Measurements from ENCODE around the gene SEMA3E.
"Not testable (repeated sequence)": the region's sequence is repeated elsewhere in the genome, so short reads cannot be mapped to it uniquely, and the experiment has no call there.

The SEMA3E gene

GRCh38 chr7:83442911-83443310 lies 206.0 kb downstream of the SEMA3E start:
- DNase-seq = no peak
- peaks cover 0 to 1% (median 0%) of the 10 kb centered on the region in 5 experiments for H3K27me3 ChIP-seq (replicated peaks in 2 of 5; ENCODE audit: control insufficient read depth in 4 of 5, insufficient read depth in 5 of 5, low read length in 4 of 5)
- ChIA-PET CTCF (no interaction called here), POLR2A (no interaction called here)
- H3K27ac ChIP-seq (ENCODE audit: insufficient read depth in 1 of 2, low read depth in 1 of 2, low read length in 2 of 2, poor library complexity in 1 of 2, severe bottlenecking in 2 of 2) = no peak overlapping the region
- WGBS (ENCODE audit: insufficient coverage) = 100% methylated on average over 2 of the region's 3 CpGs
- no peaks in the 10 kb centered on the region for H3K9me3 ChIP-seq (ENCODE audit: control extremely low read depth in 1 of 5, control insufficient read depth in 4 of 5, insufficient read depth in 2 of 5, low read depth in 1 of 5, low read length in 4 of 5)
- H3K4me1 ChIP-seq (ENCODE audit: control extremely low read depth in 1 of 4, control insufficient read depth in 4 of 4, insufficient read depth in 4 of 4, low read length in 3 of 4) = no peaks in the 10 kb centered on the region
- H3K4me3 ChIP-seq (ENCODE audit: control insufficient read depth in 1 of 7, extremely low read depth in 1 of 7, insufficient read depth in 4 of 7, low read depth in 2 of 7, low read length in 6 of 7) = no peak overlapping the region
- H3K36me3 ChIP-seq (ENCODE audit: control insufficient read depth in 4 of 4, insufficient read depth in 4 of 4, low read length in 3 of 4) = no peaks in the 10 kb centered on the region

DNA sequence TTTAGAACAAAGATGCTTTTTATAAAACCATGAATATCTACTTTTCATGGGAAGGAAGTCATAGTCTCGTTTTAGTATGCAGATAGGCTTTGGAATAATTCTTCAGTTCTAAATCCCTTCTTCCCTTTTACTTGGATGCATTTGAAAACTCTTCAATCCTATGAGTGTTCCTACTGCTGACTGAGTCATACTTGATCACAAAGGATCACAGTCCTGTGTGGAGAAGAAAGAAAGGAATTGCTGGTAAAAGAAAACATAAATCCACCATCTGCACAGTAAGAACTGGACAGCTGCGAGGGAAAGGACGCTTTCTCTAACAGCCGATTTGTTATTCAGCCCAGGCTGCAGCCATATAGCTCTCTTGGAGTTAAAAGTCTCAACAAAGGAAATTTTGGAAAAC lies 209.9 kb downstream of the SEMA3E start:
- peaks cover 0 to 1% (median 0%) of the 10 kb centered on the region in 5 experiments for H3K27me3 ChIP-seq (replicated peaks in 2 of 5; ENCODE audit: control insufficient read depth in 4 of 5, insufficient read depth in 5 of 5, low read length in 4 of 5)
- CTCF ChIA-PET = interaction anchor here (0.6 kb wide), 1 partner anchor 8 kb away, joined by 4 read pairs; no protein-coding TSS in a partner anchor
- POLR2A ChIA-PET = no interaction called here
- H3K4me3 ChIP-seq (ENCODE audit: control insufficient read depth in 1 of 7, extremely low read depth in 1 of 7, insufficient read depth in 4 of 7, low read depth in 2 of 7, low read length in 6 of 7) = no peak overlapping the region
- DNase-seq = no peak
- H3K9me3 ChIP-seq (ENCODE audit: control extremely low read depth in 1 of 5, control insufficient read depth in 4 of 5, insufficient read depth in 2 of 5, low read depth in 1 of 5, low read length in 4 of 5) = no peaks in the 10 kb centered on the region
- no peaks in the 10 kb centered on the region for H3K36me3 ChIP-seq (ENCODE audit: control insufficient read depth in 4 of 4, insufficient read depth in 4 of 4, low read length in 3 of 4)
- WGBS (ENCODE audit: insufficient coverage) = 80% methylated on average over 1 of the region's 4 CpGs
- H3K27ac ChIP-seq (ENCODE audit: insufficient read depth in 1 of 2, low read depth in 1 of 2, low read length in 2 of 2, poor library complexity in 1 of 2, severe bottlenecking in 2 of 2) = no peak overlapping the region
- H3K4me1 ChIP-seq (ENCODE audit: control extremely low read depth in 1 of 4, control insufficient read depth in 4 of 4, insufficient read depth in 4 of 4, low read length in 3 of 4) = no peaks in the 10 kb centered on the region

GRCh38 chr7:83430289-83430688 lies 218.7 kb downstream of the SEMA3E start:
- H3K36me3 ChIP-seq (ENCODE audit: control insufficient read depth in 4 of 4, insufficient read depth in 4 of 4, low read length in 3 of 4); POLR2A ChIA-PET; DNase-seq; H3K27me3 ChIP-seq (replicated peaks in 2 of 5; ENCODE audit: control insufficient read depth in 4 of 5, insufficient read depth in 5 of 5, low read length in 4 of 5); H3K9me3 ChIP-seq (ENCODE audit: control extremely low read depth in 1 of 5, control insufficient read depth in 4 of 5, insufficient read depth in 2 of 5, low read depth in 1 of 5, low read length in 4 of 5); H3K4me3 ChIP-seq (ENCODE audit: control insufficient read depth in 1 of 7, extremely low read depth in 1 of 7, insufficient read depth in 4 of 7, low read depth in 2 of 7, low read length in 6 of 7); H3K4me1 ChIP-seq (ENCODE audit: control extremely low read depth in 1 of 4, control insufficient read depth in 4 of 4, insufficient read depth in 4 of 4, low read length in 3 of 4); H3K27ac ChIP-seq (ENCODE audit: insufficient read depth in 1 of 2, low read depth in 1 of 2, low read length in 2 of 2, poor library complexity in 1 of 2, severe bottlenecking in 2 of 2): not testable (repeated sequence)
- CTCF ChIA-PET = interaction anchor here (0.6 to 1.3 kb wide), 3 partner anchors 10 to 221 kb away, joined by 3 read pairs; no protein-coding TSS in a partner anchor
- 98% methylated on average over 4 of the region's 5 CpGs for WGBS (ENCODE audit: insufficient coverage)

DNA sequence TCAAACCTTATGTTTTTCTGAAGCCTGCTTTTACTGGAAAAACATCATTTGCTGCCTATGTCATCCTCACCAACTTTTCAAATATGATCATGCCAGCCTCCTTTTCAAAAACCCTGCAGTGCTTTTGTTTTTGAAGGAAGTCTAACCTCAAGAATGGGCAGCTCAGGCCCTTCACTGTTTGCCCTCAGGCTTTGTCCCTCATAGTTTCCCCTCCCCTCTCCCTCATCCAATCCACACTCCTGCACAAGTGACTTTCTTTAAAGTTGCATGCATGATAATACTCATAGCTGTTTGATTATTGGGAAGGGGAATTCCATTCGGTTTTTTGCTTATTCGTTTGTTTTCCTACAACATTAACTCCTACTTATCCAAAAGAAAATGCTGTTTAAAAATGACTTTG lies 219.4 kb downstream of the SEMA3E start:
- no peak for DNase-seq
- no peak overlapping the region for H3K27ac ChIP-seq (ENCODE audit: insufficient read depth in 1 of 2, low read depth in 1 of 2, low read length in 2 of 2, poor library complexity in 1 of 2, severe bottlenecking in 2 of 2)
- H3K36me3 ChIP-seq (ENCODE audit: control insufficient read depth in 4 of 4, insufficient read depth in 4 of 4, low read length in 3 of 4) = no peaks in the 10 kb centered on the region
- CTCF ChIA-PET = interaction anchor here (1.0 to 1.3 kb wide), 2 partner anchors 10 to 84 kb away, joined by 3 read pairs; no protein-coding TSS in a partner anchor
- POLR2A ChIA-PET = no interaction called here
- no peaks in the 10 kb centered on the region for H3K4me1 ChIP-seq (ENCODE audit: control extremely low read depth in 1 of 4, control insufficient read depth in 4 of 4, insufficient read depth in 4 of 4, low read length in 3 of 4)
- WGBS (ENCODE audit: insufficient coverage) = no CpG with 5 or more reads among the region's 2 CpGs
- no peak overlapping the region for H3K4me3 ChIP-seq (ENCODE audit: control insufficient read depth in 1 of 7, extremely low read depth in 1 of 7, insufficient read depth in 4 of 7, low read depth in 2 of 7, low read length in 6 of 7)
- peaks cover 0 to 2% (median 0%) of the 10 kb centered on the region in 5 experiments for H3K27me3 ChIP-seq (replicated peaks in 2 of 5; ENCODE audit: control insufficient read depth in 4 of 5, insufficient read depth in 5 of 5, low read length in 4 of 5)
- H3K9me3 ChIP-seq (ENCODE audit: control extremely low read depth in 1 of 5, control insufficient read depth in 4 of 5, insufficient read depth in 2 of 5, low read depth in 1 of 5, low read length in 4 of 5) = no peaks in the 10 kb centered on the region

GRCh38 chr7:83427884-83428283 lies 221.1 kb downstream of the SEMA3E start:
- Histone ChIP-seq H3K27ac (ENCODE audit: insufficient read depth in 1 of 2, low read depth in 1 of 2, low read length in 2 of 2, poor library complexity in 1 of 2, severe bottlenecking in 2 of 2) (no peak overlapping the region), H3K36me3 (ENCODE audit: control insufficient read depth in 4 of 4, insufficient read depth in 4 of 4, low read length in 3 of 4) (no peaks in the 10 kb centered on the region), H3K4me3 (ENCODE audit: control insufficient read depth in 1 of 7, extremely low read depth in 1 of 7, insufficient read depth in 4 of 7, low read depth in 2 of 7, low read length in 6 of 7) (no peak overlapping the region), H3K9me3 (ENCODE audit: control extremely low read depth in 1 of 5, control insufficient read depth in 4 of 5, insufficient read depth in 2 of 5, low read depth in 1 of 5, low read length in 4 of 5) (no peaks in the 10 kb centered on the region), H3K27me3 (replicated peaks in 2 of 5; ENCODE audit: control insufficient read depth in 4 of 5, insufficient read depth in 5 of 5, low read length in 4 of 5) (peaks cover 0 to 2% (median 0%) of the 10 kb centered on the region in 5 experiments), H3K4me1 (ENCODE audit: control extremely low read depth in 1 of 4, control insufficient read depth in 4 of 4, insufficient read depth in 4 of 4, low read length in 3 of 4) (no peaks in the 10 kb centered on the region)
- POLR2A ChIA-PET = no interaction called here
- no CpG with 5 or more reads among the region's 1 CpG for WGBS (ENCODE audit: insufficient coverage)
- no peak for DNase-seq
- CTCF ChIA-PET = interaction anchor here (1.0 kb wide), 1 partner anchor 47 kb away, joined by 3 read pairs; no protein-coding TSS in a partner anchor

- CTCF ChIA-PET = no interaction called here
- Histone ChIP-seq H3K36me3 (ENCODE audit: control insufficient read depth in 4 of 4, insufficient read depth in 4 of 4, low read length in 3 of 4) (no peaks in the 10 kb centered on the region), H3K27ac (ENCODE audit: insufficient read depth in 1 of 2, low read depth in 1 of 2, low read length in 2 of 2, poor library complexity in 1 of 2, severe bottlenecking in 2 of 2) (no peak overlapping the region), H3K4me1 (ENCODE audit: control extremely low read depth in 1 of 4, control insufficient read depth in 4 of 4, insufficient read depth in 4 of 4, low read length in 3 of 4) (no peaks in the 10 kb centered on the region), H3K27me3 (replicated peaks in 2 of 5; ENCODE audit: control insufficient read depth in 4 of 5, insufficient read depth in 5 of 5, low read length in 4 of 5) (peaks cover 0 to 2% (median 0%) of the 10 kb centered on the region in 5 experiments), H3K9me3 (ENCODE audit: control extremely low read depth in 1 of 5, control insufficient read depth in 4 of 5, insufficient read depth in 2 of 5, low read depth in 1 of 5, low read length in 4 of 5) (no peaks in the 10 kb centered on the region), H3K4me3 (ENCODE audit: control insufficient read depth in 1 of 7, extremely low read depth in 1 of 7, insufficient read depth in 4 of 7, low read depth in 2 of 7, low read length in 6 of 7) (no peak overlapping the region)
- DNase-seq = no peak
- no CpG with 5 or more reads among the region's 3 CpGs for WGBS (ENCODE audit: insufficient coverage)
- POLR2A ChIA-PET = no interaction called here
Measured at GRCh38 chr7:83426325-83426724, 222.6 kb downstream of the SEMA3E start.

DNA sequence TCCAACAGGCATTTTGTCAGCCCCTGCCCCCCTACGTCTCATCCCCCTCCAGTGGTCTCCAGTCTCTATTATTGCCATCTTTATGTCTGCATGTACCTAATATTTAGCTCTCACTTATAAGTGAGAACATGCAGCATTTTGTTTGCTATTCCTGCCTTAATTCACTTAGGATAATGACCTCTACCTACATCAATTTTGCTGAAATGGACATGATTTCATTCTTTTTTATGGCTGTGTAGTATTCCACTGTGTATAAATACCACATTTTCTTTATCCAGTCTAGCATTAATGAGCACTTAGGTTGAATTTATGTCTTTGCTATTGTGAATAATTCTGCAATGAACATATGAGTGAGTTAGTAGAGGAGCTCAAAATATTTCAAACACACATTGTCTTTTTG lies 229.9 kb downstream of the SEMA3E start:
- ChIA-PET CTCF (no interaction called here), POLR2A (no interaction called here)
- Histone ChIP-seq H3K9me3 (ENCODE audit: control extremely low read depth in 1 of 5, control insufficient read depth in 4 of 5, insufficient read depth in 2 of 5, low read depth in 1 of 5, low read length in 4 of 5) (no peaks in the 10 kb centered on the region), H3K36me3 (ENCODE audit: control insufficient read depth in 4 of 4, insufficient read depth in 4 of 4, low read length in 3 of 4) (no peaks in the 10 kb centered on the region), H3K27ac (ENCODE audit: insufficient read depth in 1 of 2, low read depth in 1 of 2, low read length in 2 of 2, poor library complexity in 1 of 2, severe bottlenecking in 2 of 2) (no peak overlapping the region), H3K4me3 (ENCODE audit: control insufficient read depth in 1 of 7, extremely low read depth in 1 of 7, insufficient read depth in 4 of 7, low read depth in 2 of 7, low read length in 6 of 7) (no peak overlapping the region), H3K27me3 (replicated peaks in 2 of 5; ENCODE audit: control insufficient read depth in 4 of 5, insufficient read depth in 5 of 5, low read length in 4 of 5) (peaks cover 0 to 3% (median 0%) of the 10 kb centered on the region in 5 experiments), H3K4me1 (ENCODE audit: control extremely low read depth in 1 of 4, control insufficient read depth in 4 of 4, insufficient read depth in 4 of 4, low read length in 3 of 4) (no peaks in the 10 kb centered on the region)
- DNase-seq = no peak
- 100% methylated on average over 1 of the region's 1 CpG for WGBS (ENCODE audit: insufficient coverage)
